K562 (cell line): ENCODE data around the gene PDE11A. TPM values are rescaled to one million over a fixed set of nuclear protein-coding genes. Genes with fewer than 3 reads are reported as not detected.

ENCODE experiments used
- ATAC-seq: fragments of 200-7000 bp; cut with Tn5 transposase; 3 replicates; pipeline ENCODE4 v1.9.1; 2020; ENCODE audit warnings: moderate library complexity
- BruUV-seq: library from RNA; stranded (reverse); fragments of 400-500 nt; replicated peaks from 2 replicates; lab custom pipeline; 2021; lab: Mats Ljungman, UMichigan
- CTCF ChIA-PET: fragments of 300-600 bp; formaldehyde crosslinking; extraction: SDS; loops from one replicate; lab custom pipeline; 2021; ENCODE audit warnings: low intra/inter-chr PET ratio; lab: Yijun Ruan, JAX
- POLR2A ChIA-PET: fragments of 300-600, 350-650 bp; sonication (Branson Sonifier 250); formaldehyde crosslinking; extraction: SDS; loops from one replicate; lab custom pipeline; 2021; ENCODE audit warnings: antibody characterized with exemption, inconsistent platforms; lab: Yijun Ruan, JAX
- DNase-seq, 4 experiments: peaks; one replicate each; pipeline versions ENCODE4 v3.0.0 to v3.0.0-alpha.2; 2011 to 2018; ENCODE audit warnings: low spot score in 3 of 4, mixed read lengths in 3 of 4; ENCODE audit errors: extremely low read depth in 1 of 4
- FAIRE-seq: peaks from 2 replicates; lab custom pipeline; 2011; peaks lifted over from hg19 to GRCh38; lab: Jason Lieb, UNC
- H2AFZ ChIP-seq: 2 replicates; pipeline ENCODE4 v1.6.0; 2011; ENCODE audit warnings: low read depth, low read length, control low read depth, inconsistent platforms
- H3K27ac ChIP-seq: fragments of 200-600 bp; 3 replicates; pipeline ENCODE4 v1.8.0; 2011; ENCODE audit warnings: low read depth, mild to moderate bottlenecking, control low read depth, inconsistent platforms, low read length, moderate library complexity, mixed read lengths; ENCODE audit errors: extremely low read depth
- H3K27me3 ChIP-seq, 2 experiments: fragments of 300-600 bp in 1 of 2; 2 replicates in 1 of 2; 3 replicates in 1 of 2; pipeline versions ENCODE4 v1.6.0 to v1.8.0; 2011; ENCODE audit warnings: inconsistent platforms in 2 of 2, low read length in 2 of 2, mild to moderate bottlenecking in 1 of 2, mixed read lengths in 1 of 2, moderate library complexity in 1 of 2; ENCODE audit not compliant: control insufficient read depth in 2 of 2, insufficient read depth in 2 of 2
- H3K36me3 ChIP-seq: fragments of 300-600 bp; 3 replicates; pipeline ENCODE4 v1.8.0; 2011; ENCODE audit warnings: mild to moderate bottlenecking, low read length, inconsistent platforms; ENCODE audit not compliant: control insufficient read depth, insufficient read depth
- H3K4me1 ChIP-seq, 2 experiments: fragments of 200-600 bp in 1 of 2; replicated peaks in 1 of 2; 2 replicates in 1 of 2; 3 replicates in 1 of 2; pipeline versions ENCODE4 v1.5.1 to v1.8.0; 2011; ENCODE audit warnings: inconsistent platforms in 2 of 2, low read length in 2 of 2, mild to moderate bottlenecking in 1 of 2, mixed read lengths in 1 of 2, moderate library complexity in 1 of 2; ENCODE audit not compliant: control insufficient read depth in 2 of 2, insufficient read depth in 2 of 2
- H3K4me2 ChIP-seq: 2 replicates; pipeline ENCODE4 v1.6.1; 2011; ENCODE audit warnings: low read length, control low read depth, inconsistent platforms, mixed read lengths; ENCODE audit not compliant: insufficient read depth
- H3K4me3 ChIP-seq: fragments of 200-600 bp; sonication (generic), shearing (Covaris generic); 2 replicates; pipeline ENCODE4 v1.5.1; 2016; ENCODE audit warnings: control low read depth, inconsistent platforms
- H3K79me2 ChIP-seq: fragments of 200-600 bp; 3 replicates; pipeline ENCODE4 v1.8.0; 2011; ENCODE audit warnings: low read length, inconsistent platforms; ENCODE audit not compliant: control insufficient read depth, insufficient read depth
- H3K9ac ChIP-seq, 2 experiments: 2 replicates each; pipeline versions ENCODE4 v1.6.0 to v1.6.1; 2011; ENCODE audit warnings: low read depth in 2 of 2, low read length in 2 of 2, control low read depth in 1 of 2, inconsistent platforms in 1 of 2, mild to moderate bottlenecking in 1 of 2, mixed read lengths in 1 of 2; ENCODE audit not compliant: insufficient read depth in 1 of 2
- H3K9me1 ChIP-seq: one replicate; pipeline ENCODE4 v1.6.0; 2011; ENCODE audit warnings: inconsistent platforms, mild to moderate bottlenecking, low read length, moderate library complexity; ENCODE audit not compliant: control insufficient read depth, insufficient read depth
- H3K9me3 ChIP-seq: replicated peaks from 2 replicates; pipeline ENCODE4 v1.5.1; 2011; ENCODE audit warnings: low read depth, low read length, inconsistent platforms; ENCODE audit not compliant: control insufficient read depth, insufficient read depth
- H4K20me1 ChIP-seq: replicated peaks from 2 replicates; pipeline ENCODE4 v1.6.1; 2011; ENCODE audit warnings: low read length, inconsistent platforms, mixed read lengths; ENCODE audit not compliant: control insufficient read depth, insufficient read depth
- CBFA2T3 ChIP-seq: fragments of 450-650 bp; IDR thresholded peaks from 2 replicates; pipeline ENCODE4 v1.6.1; 2017
- CBX3 ChIP-seq, 2 experiments: IDR thresholded peaks; 1 replicate in 1 of 2; 2 replicates in 1 of 2; pipeline ENCODE4 v1.6.1; 2012; ENCODE audit warnings: inconsistent platforms in 2 of 2, low read length in 2 of 2, borderline replicate concordance in 1 of 2, control low read depth in 1 of 2
- FOXJ2 ChIP-seq: fragments of 200-800 bp; sonication (Bioruptor generic); IDR thresholded peaks from 2 replicates; pipeline ENCODE4 v1.6.1; 2016; ENCODE audit warnings: missing genetic modification characterization, missing compliant biosample characterization
- GATAD2A ChIP-seq: fragments of 450-650 bp; IDR thresholded peaks from 2 replicates; pipeline ENCODE4 v1.6.1; 2017
- MECOM ChIP-seq: fragments of 250-450 bp; sonication (Bioruptor Pico); IDR thresholded peaks from 2 replicates; pipeline ENCODE4 v1.8.0; 2022; ENCODE audit warnings: inconsistent platforms
- MIER1 ChIP-seq: fragments of 450-650 bp; IDR thresholded peaks from 2 replicates; pipeline ENCODE4 v1.6.1; 2016; ENCODE audit warnings: antibody characterized with exemption, mild to moderate bottlenecking, low read depth
- ZNF589 ChIP-seq: fragments of 200-800 bp; sonication (Bioruptor generic); IDR thresholded peaks from 2 replicates; pipeline ENCODE4 v1.6.1; 2016; ENCODE audit warnings: low read depth, missing genetic modification characterization, missing compliant biosample characterization
- ZNF764 ChIP-seq: fragments of 250-450 bp; sonication (Bioruptor Pico); IDR thresholded peaks from 2 replicates; pipeline ENCODE4 v1.4.0; 2020; ENCODE audit warnings: low read depth, mild to moderate bottlenecking, moderate library complexity
- WGBS: fragments of 100-300 bp; shearing (Covaris generic); methylation state at CpG from one replicate; pipeline ENCODE4 v1.1.6; 2016; ENCODE audit warnings: low coverage, mixed read lengths; ENCODE audit not compliant: insufficient coverage; ENCODE audit errors: missing lambda C conversion rate; 5-methylcytosine and 5-hydroxymethylcytosine counted together
- in situ Hi-C: fragments of 300-500 bp; cut with MboI; formaldehyde crosslinking; loops from 4 replicates; pipeline ENCODE4 v1.15.0; 2018; ENCODE audit warnings: inconsistent platforms, mixed read lengths
- intact Hi-C: fragments of 100-400 bp; cut with micrococcal nuclease; formaldehyde crosslinking; loops from 2 replicates; pipeline ENCODE4 v1.14.2; 2022
- polyA plus RNA-seq, 8 experiments: library from polyadenylated mRNA; depleted of rRNA in 4 of 8; stranded (reverse) in 5 of 8; unstranded in 3 of 8; fragments of >200 nt; fragmentation: Nextera tagmentation in 2 of 8; fragmentation: Illumina TruSeq in 1 of 8; extraction: Ambion mirVana in 2 of 8; extraction: Trizol in 1 of 8; gene quantifications; 2 replicates each; pipeline versions ENCODE4 v1.2.1 to v1.2.3, GENCODE V29; 2011 to 2014; ENCODE audit warnings: inconsistent platforms in 1 of 8, missing spikeins in 1 of 8
- total RNA-seq, 7 experiments: library from RNA; depleted of rRNA in 6 of 7; stranded (reverse); fragments of >200 nt in 6 of 7; fragmentation: Illumina TruSeq in 2 of 7; extraction: Trizol in 2 of 7; gene quantifications; 2 replicates each; pipeline versions ENCODE4 v1.2.1 to v1.2.3, GENCODE V29; 2011 to 2021; ENCODE audit warnings: low replicate concordance in 1 of 7
- TF ChIP-seq, protein P1 (sequence below), 2 experiments: fragments of 450-650 bp; IDR thresholded peaks; 2 replicates each; pipeline ENCODE4 v1.6.1; 2018; ENCODE audit warnings: mild to moderate bottlenecking in 2 of 2, low read depth in 1 of 2; ENCODE audit not compliant: partially characterized antibody in 2 of 2
- TF ChIP-seq, protein P2 (sequence below): fragments of 150-350 bp; IDR thresholded peaks from 2 replicates; pipeline ENCODE4 v1.6.1; 2014; ENCODE audit warnings: low read depth, mild to moderate bottlenecking, low read length, borderline replicate concordance
- TF ChIP-seq, protein P3 (sequence below): fragments of 450-650 bp; formaldehyde crosslinking; IDR thresholded peaks from 2 replicates; pipeline ENCODE4 v1.4.0; 2022; ENCODE audit warnings: missing genetic modification characterization
- TF ChIP-seq, protein P4 (sequence below): fragments of 250-450 bp; sonication (Bioruptor Pico); IDR thresholded peaks from 2 replicates; pipeline ENCODE4 v1.8.0; 2022; ENCODE audit warnings: moderate library complexity, mild to moderate bottlenecking, inconsistent platforms

The PDE11A gene
- total and polyA plus RNA-seq, 9 of the 15 experiments (the other 6 are each of a cell fraction or from before 2014, with no cell fraction given), result 3.2 to 22.1 (median 5.7) TPM

DNA sequence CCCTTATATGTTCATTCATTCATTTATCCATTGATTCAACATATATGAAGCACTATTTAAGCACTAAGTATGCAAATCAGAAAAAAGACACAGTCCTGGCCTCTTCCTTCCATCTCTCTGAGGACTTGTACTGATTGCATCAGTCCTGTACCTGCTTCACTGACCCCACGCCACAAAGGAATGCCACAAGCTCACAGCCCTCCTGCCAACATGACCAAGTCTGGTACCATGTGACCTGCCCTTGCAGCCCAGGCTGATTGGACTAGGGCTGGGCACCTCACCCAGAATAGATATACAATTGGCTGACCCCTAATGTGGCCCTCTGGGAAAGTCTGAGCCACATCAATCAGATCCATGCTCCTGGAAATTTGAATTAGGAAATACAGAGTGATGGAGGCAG, 483.4 kb downstream of the PDE11A start:
- no peak for FAIRE-seq
- ChIA-PET POLR2A (interaction anchor here (1.0 to 1.8 kb wide), 4 partner anchors 10 to 23 kb away, joined by 3 to 9 read pairs (median 4); no protein-coding TSS in a partner anchor), CTCF (no interaction called here)
- 0% methylated on average over 1 of the region's 1 CpG for WGBS
- no peak for DNase-seq
- H3K4me2 ChIP-seq, result no peak overlapping the region
- H3K36me3 ChIP-seq, result no peaks in the 10 kb centered on the region
- H3K9ac ChIP-seq, result no peak overlapping the region
- in situ Hi-C loops, result no loop called here
- no peaks in the 10 kb centered on the region for H3K79me2 ChIP-seq
- BruUV-seq, result no TSS peak
- ATAC-seq, result no peak
- intact Hi-C loops, result no loop called here
- peaks cover 6 to 7% of the 10 kb centered on the region in 2 experiments; a peak in 2 of 5 replicates for H3K4me1 ChIP-seq
- no peak overlapping the region for H2AFZ ChIP-seq
- no peaks in the 10 kb centered on the region for H4K20me1 ChIP-seq
- H3K9me3 ChIP-seq, result no peaks in the 10 kb centered on the region
- H3K27ac ChIP-seq, result no peak overlapping the region
- no peaks in the 10 kb centered on the region for H3K9me1 ChIP-seq
- H3K4me3 ChIP-seq, result no peak overlapping the region
- peaks cover 0 to 4% of the 10 kb centered on the region in 2 experiments; a peak in 1 of 5 replicates for H3K27me3 ChIP-seq
- TF ChIP-seq, protein P1, sequence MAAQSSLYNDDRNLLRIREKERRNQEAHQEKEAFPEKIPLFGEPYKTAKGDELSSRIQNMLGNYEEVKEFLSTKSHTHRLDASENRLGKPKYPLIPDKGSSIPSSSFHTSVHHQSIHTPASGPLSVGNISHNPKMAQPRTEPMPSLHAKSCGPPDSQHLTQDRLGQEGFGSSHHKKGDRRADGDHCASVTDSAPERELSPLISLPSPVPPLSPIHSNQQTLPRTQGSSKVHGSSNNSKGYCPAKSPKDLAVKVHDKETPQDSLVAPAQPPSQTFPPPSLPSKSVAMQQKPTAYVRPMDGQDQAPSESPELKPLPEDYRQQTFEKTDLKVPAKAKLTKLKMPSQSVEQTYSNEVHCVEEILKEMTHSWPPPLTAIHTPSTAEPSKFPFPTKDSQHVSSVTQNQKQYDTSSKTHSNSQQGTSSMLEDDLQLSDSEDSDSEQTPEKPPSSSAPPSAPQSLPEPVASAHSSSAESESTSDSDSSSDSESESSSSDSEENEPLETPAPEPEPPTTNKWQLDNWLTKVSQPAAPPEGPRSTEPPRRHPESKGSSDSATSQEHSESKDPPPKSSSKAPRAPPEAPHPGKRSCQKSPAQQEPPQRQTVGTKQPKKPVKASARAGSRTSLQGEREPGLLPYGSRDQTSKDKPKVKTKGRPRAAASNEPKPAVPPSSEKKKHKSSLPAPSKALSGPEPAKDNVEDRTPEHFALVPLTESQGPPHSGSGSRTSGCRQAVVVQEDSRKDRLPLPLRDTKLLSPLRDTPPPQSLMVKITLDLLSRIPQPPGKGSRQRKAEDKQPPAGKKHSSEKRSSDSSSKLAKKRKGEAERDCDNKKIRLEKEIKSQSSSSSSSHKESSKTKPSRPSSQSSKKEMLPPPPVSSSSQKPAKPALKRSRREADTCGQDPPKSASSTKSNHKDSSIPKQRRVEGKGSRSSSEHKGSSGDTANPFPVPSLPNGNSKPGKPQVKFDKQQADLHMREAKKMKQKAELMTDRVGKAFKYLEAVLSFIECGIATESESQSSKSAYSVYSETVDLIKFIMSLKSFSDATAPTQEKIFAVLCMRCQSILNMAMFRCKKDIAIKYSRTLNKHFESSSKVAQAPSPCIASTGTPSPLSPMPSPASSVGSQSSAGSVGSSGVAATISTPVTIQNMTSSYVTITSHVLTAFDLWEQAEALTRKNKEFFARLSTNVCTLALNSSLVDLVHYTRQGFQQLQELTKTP (IDR thresholded peaks at IDR 0.05; ENCODE audit: low read depth in 1 of 2, partially characterized antibody in 2 of 2), result no peak
- TF ChIP-seq ZNF764 (CRISPR knock-in tag) (no peak), CBFA2T3 (no peak), FOXJ2 (tag) (no peak), GATAD2A (no peak), MIER1 (no peak), CBX3 (IDR thresholded peaks at IDR 0.05; ENCODE audit: borderline replicate concordance in 1 of 2, low read length in 2 of 2) (no peak), MECOM (no peak), ZNF589 (CRISPR knock-in tag) (no peak)
- TF ChIP-seq, protein P2, sequence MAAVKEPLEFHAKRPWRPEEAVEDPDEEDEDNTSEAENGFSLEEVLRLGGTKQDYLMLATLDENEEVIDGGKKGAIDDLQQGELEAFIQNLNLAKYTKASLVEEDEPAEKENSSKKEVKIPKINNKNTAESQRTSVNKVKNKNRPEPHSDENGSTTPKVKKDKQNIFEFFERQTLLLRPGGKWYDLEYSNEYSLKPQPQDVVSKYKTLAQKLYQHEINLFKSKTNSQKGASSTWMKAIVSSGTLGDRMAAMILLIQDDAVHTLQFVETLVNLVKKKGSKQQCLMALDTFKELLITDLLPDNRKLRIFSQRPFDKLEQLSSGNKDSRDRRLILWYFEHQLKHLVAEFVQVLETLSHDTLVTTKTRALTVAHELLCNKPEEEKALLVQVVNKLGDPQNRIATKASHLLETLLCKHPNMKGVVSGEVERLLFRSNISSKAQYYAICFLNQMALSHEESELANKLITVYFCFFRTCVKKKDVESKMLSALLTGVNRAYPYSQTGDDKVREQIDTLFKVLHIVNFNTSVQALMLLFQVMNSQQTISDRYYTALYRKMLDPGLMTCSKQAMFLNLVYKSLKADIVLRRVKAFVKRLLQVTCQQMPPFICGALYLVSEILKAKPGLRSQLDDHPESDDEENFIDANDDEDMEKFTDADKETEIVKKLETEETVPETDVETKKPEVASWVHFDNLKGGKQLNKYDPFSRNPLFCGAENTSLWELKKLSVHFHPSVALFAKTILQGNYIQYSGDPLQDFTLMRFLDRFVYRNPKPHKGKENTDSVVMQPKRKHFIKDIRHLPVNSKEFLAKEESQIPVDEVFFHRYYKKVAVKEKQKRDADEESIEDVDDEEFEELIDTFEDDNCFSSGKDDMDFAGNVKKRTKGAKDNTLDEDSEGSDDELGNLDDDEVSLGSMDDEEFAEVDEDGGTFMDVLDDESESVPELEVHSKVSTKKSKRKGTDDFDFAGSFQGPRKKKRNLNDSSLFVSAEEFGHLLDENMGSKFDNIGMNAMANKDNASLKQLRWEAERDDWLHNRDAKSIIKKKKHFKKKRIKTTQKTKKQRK, result no peak
- TF ChIP-seq, protein P3, sequence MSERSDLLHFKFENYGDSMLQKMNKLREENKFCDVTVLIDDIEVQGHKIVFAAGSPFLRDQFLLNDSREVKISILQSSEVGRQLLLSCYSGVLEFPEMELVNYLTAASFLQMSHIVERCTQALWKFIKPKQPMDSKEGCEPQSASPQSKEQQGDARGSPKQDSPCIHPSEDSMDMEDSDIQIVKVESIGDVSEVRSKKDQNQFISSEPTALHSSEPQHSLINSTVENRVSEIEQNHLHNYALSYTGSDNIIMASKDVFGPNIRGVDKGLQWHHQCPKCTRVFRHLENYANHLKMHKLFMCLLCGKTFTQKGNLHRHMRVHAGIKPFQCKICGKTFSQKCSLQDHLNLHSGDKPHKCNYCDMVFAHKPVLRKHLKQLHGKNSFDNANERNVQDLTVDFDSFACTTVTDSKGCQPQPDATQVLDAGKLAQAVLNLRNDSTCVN, result no peak
- TF ChIP-seq, protein P4, sequence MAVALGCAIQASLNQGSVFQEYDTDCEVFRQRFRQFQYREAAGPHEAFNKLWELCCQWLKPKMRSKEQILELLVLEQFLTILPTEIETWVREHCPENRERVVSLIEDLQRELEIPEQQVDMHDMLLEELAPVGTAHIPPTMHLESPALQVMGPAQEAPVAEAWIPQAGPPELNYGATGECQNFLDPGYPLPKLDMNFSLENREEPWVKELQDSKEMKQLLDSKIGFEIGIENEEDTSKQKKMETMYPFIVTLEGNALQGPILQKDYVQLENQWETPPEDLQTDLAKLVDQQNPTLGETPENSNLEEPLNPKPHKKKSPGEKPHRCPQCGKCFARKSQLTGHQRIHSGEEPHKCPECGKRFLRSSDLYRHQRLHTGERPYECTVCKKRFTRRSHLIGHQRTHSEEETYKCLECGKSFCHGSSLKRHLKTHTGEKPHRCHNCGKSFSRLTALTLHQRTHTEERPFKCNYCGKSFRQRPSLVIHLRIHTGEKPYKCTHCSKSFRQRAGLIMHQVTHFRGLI (CRISPR knock-in tag), result no peak
